H1 (cell line): ENCODE data around the gene TXK. TPM values are rescaled to one million over a fixed set of nuclear protein-coding genes. Genes with fewer than 3 reads are reported as not detected.
A peak's percentile ranks its signal among the peaks of the same experiment; 100 is the strongest.

Source experiments
- CTCF ChIA-PET: fragments of 300-600 bp; sonication (Branson Sonifier 250); formaldehyde crosslinking; loops from one replicate; lab custom pipeline; 2021; ENCODE audit not compliant: partially characterized antibody; lab: Charles Lee
- POLR2A ChIA-PET: fragments of 300-600 bp; sonication (Branson Sonifier 250); formaldehyde crosslinking; loops from one replicate; lab custom pipeline; 2021; ENCODE audit warnings: inconsistent platforms; ENCODE audit not compliant: partially characterized antibody; lab: Charles Lee
- DNase-seq, 2 experiments: peaks; one replicate each; pipeline versions ENCODE4 v3.0.0 to v3.0.0-alpha.2; 2010 to 2022; ENCODE audit warnings: low spot score in 2 of 2, low read depth in 1 of 2, mixed read lengths in 1 of 2
- FAIRE-seq: peaks from 2 replicates; lab custom pipeline; 2011; peaks lifted over from hg19 to GRCh38; lab: Jason Lieb, UNC
- H2AFZ ChIP-seq: 2 replicates; pipeline ENCODE4 v1.8.1; 2012; ENCODE audit warnings: low read length, inconsistent platforms
- H2AK5ac ChIP-seq: 2 replicates; pipeline ENCODE4 v1.6.1; 2013; ENCODE audit warnings: low read depth, low read length
- H2BK120ac ChIP-seq: replicated peaks from 2 replicates; pipeline ENCODE3; 2013; ENCODE audit warnings: low read depth, low read length, inconsistent platforms
- H2BK12ac ChIP-seq: 2 replicates; pipeline ENCODE4 v1.6.1; 2013; ENCODE audit warnings: low read depth, low read length
- H2BK15ac ChIP-seq: 2 replicates; pipeline ENCODE4 v1.6.1; 2013; ENCODE audit warnings: low read length
- H2BK20ac ChIP-seq: 2 replicates; pipeline ENCODE4 v1.6.1; 2013; ENCODE audit warnings: low read length
- H2BK5ac ChIP-seq: 2 replicates; pipeline ENCODE4 v1.6.1; 2013; ENCODE audit warnings: low read depth, low read length
- H3K14ac ChIP-seq: 2 replicates; pipeline ENCODE4 v1.6.1; 2013; ENCODE audit warnings: inconsistent platforms; ENCODE audit not compliant: insufficient read length
- H3K18ac ChIP-seq: 2 replicates; pipeline ENCODE4 v1.6.1; 2013; ENCODE audit warnings: low read length; ENCODE audit errors: extremely low read depth
- H3K23ac ChIP-seq: 2 replicates; pipeline ENCODE4 v1.6.1; 2013; ENCODE audit warnings: inconsistent platforms; ENCODE audit not compliant: insufficient read length
- H3K23me2 ChIP-seq: 2 replicates; pipeline ENCODE4 v1.6.1; 2013; ENCODE audit warnings: low read depth, low read length
- H3K27ac ChIP-seq: 2 replicates; pipeline ENCODE4 v1.6.1; 2011; ENCODE audit warnings: low read depth, low read length, inconsistent platforms
- H3K27me3 ChIP-seq, 4 experiments: replicated peaks in 1 of 4; 1 replicate in 1 of 4; 2 replicates in 3 of 4; pipeline versions ENCODE4 v1.6.1 to v1.8.1; 2011 to 2013; ENCODE audit warnings: low read length in 3 of 4, mild to moderate bottlenecking in 3 of 4, inconsistent platforms in 2 of 4, mixed read lengths in 2 of 4, moderate library complexity in 1 of 4; ENCODE audit not compliant: control insufficient read depth in 3 of 4, insufficient read depth in 3 of 4; ENCODE audit errors: extremely low read depth in 1 of 4
- H3K36me3 ChIP-seq, 4 experiments: 2 replicates each; pipeline versions ENCODE4 v1.6.1 to v1.8.1; 2011 to 2013; ENCODE audit warnings: mild to moderate bottlenecking in 4 of 4, low read length in 3 of 4, moderate library complexity in 2 of 4, control low read depth in 1 of 4, inconsistent platforms in 1 of 4; ENCODE audit not compliant: insufficient read depth in 4 of 4, control insufficient read depth in 2 of 4
- H3K4ac ChIP-seq: replicated peaks from 2 replicates; pipeline ENCODE3; 2013; ENCODE audit warnings: low read length, low read depth, mixed read lengths, inconsistent platforms; ENCODE audit not compliant: insufficient read length
- H3K4me1 ChIP-seq, 4 experiments: replicated peaks in 1 of 4; 1 replicate in 1 of 4; 2 replicates in 3 of 4; pipeline versions ENCODE4 v1.6.1 to v1.8.1; 2011 to 2013; ENCODE audit warnings: low read length in 3 of 4, inconsistent platforms in 2 of 4, mixed read lengths in 1 of 4; ENCODE audit not compliant: insufficient read depth in 4 of 4, control insufficient read depth in 3 of 4
- H3K4me2 ChIP-seq, 2 experiments: 2 replicates each; pipeline versions ENCODE4 v1.6.1 to v1.8.1; 2011 to 2013; ENCODE audit warnings: low read depth in 2 of 2, low read length in 2 of 2, control low read depth in 1 of 2, inconsistent platforms in 1 of 2, mild to moderate bottlenecking in 1 of 2; ENCODE audit not compliant: insufficient read depth in 1 of 2
- H3K4me3 ChIP-seq, 4 experiments: fragments of 200-600, 300-600 bp in 1 of 4; sonication (generic), shearing (Covaris generic), sonication (Bioruptor Twin) in 1 of 4; 2 replicates each; pipeline versions ENCODE4 v1.5.1 to v1.8.1; 2011 to 2016; ENCODE audit warnings: low read length in 4 of 4, low read depth in 3 of 4, control low read depth in 2 of 4, inconsistent platforms in 2 of 4, mild to moderate bottlenecking in 2 of 4, mixed read lengths in 1 of 4, moderate library complexity in 1 of 4; ENCODE audit not compliant: insufficient read depth in 2 of 4; ENCODE audit errors: extremely low read depth in 1 of 4
- H3K56ac ChIP-seq: replicated peaks from 2 replicates; pipeline ENCODE3; 2013; ENCODE audit warnings: low read depth, mild to moderate bottlenecking, mixed read lengths, low read length, inconsistent platforms; ENCODE audit not compliant: insufficient read length
- H3K79me1 ChIP-seq: 2 replicates; pipeline ENCODE4 v1.6.1; 2013; ENCODE audit warnings: low read depth, low read length, control low read depth
- H3K79me2 ChIP-seq, 2 experiments: 2 replicates each; pipeline versions ENCODE4 v1.6.1 to v1.8.1; 2012 to 2013; ENCODE audit warnings: low read length in 2 of 2, mild to moderate bottlenecking in 2 of 2, inconsistent platforms in 1 of 2; ENCODE audit not compliant: insufficient read depth in 2 of 2, control insufficient read depth in 1 of 2
- H3K9ac ChIP-seq, 4 experiments: replicated peaks in 1 of 4; 1 replicate in 1 of 4; 2 replicates in 3 of 4; pipeline versions ENCODE4 v1.6.1 to v1.8.1; 2011 to 2013; ENCODE audit warnings: low read depth in 3 of 4, low read length in 3 of 4, control low read depth in 2 of 4, mild to moderate bottlenecking in 2 of 4, moderate library complexity in 2 of 4, inconsistent platforms in 1 of 4; ENCODE audit errors: extremely low read depth in 1 of 4
- H3K9me3 ChIP-seq, 2 experiments: 2 replicates each; pipeline versions ENCODE4 v1.6.1 to v1.8.1; 2012 to 2013; ENCODE audit warnings: mild to moderate bottlenecking in 2 of 2, moderate library complexity in 2 of 2, control low read depth in 1 of 2, inconsistent platforms in 1 of 2, low read depth in 1 of 2, low read length in 1 of 2, mixed read lengths in 1 of 2; ENCODE audit not compliant: insufficient read depth in 2 of 2
- H4K20me1 ChIP-seq, 2 experiments: replicated peaks in 1 of 2; 2 replicates each; pipeline versions ENCODE3 to v1.8.1; 2011 to 2013; ENCODE audit warnings: inconsistent platforms in 2 of 2, low read length in 2 of 2, mild to moderate bottlenecking in 1 of 2; ENCODE audit not compliant: insufficient read depth in 2 of 2, control insufficient read depth in 1 of 2
- H4K5ac ChIP-seq: 2 replicates; pipeline ENCODE4 v1.6.1; 2013; ENCODE audit warnings: low read length, low read depth, mixed read lengths, inconsistent platforms; ENCODE audit not compliant: insufficient read length
- H4K8ac ChIP-seq: 2 replicates; pipeline ENCODE4 v1.8.0; 2013; ENCODE audit warnings: mild to moderate bottlenecking, moderate library complexity, low read length, inconsistent platforms; ENCODE audit not compliant: insufficient read depth; ENCODE audit errors: extremely low read depth
- H4K91ac ChIP-seq: replicated peaks from 2 replicates; pipeline ENCODE3; 2013; ENCODE audit warnings: low read length, mixed read lengths, inconsistent platforms; ENCODE audit not compliant: insufficient read length
- BRCA1 ChIP-seq: IDR thresholded peaks from 2 replicates; pipeline ENCODE4 v1.6.1; 2012; ENCODE audit warnings: low read depth, low read length, improper control_type of control experiment
- CBX5 ChIP-seq: fragments of 300-800, 300-1000 bp; sonication (generic); IDR thresholded peaks from 2 replicates; pipeline ENCODE4 v1.7.1; 2016; ENCODE audit warnings: antibody characterized with exemption, low read length, low read depth
- POU5F1 ChIP-seq: IDR thresholded peaks from 2 replicates; pipeline ENCODE4 v1.6.1; 2011; ENCODE audit warnings: low read depth, mild to moderate bottlenecking, low read length, moderate library complexity
- TEAD4 ChIP-seq: IDR thresholded peaks from 2 replicates; pipeline ENCODE4 v1.6.1; 2012; ENCODE audit warnings: low read depth, low read length, inconsistent platforms, mixed read lengths
- WGBS, 2 experiments: shearing (Covaris generic) in 1 of 2; methylation state at CpG; one replicate each; pipeline versions ENCODE4 v1.1.6 to v1.1.7; 2013 to 2015; ENCODE audit warnings: low lambda C conversion rate in 2 of 2, mixed read lengths in 2 of 2, inconsistent platforms in 1 of 2, low coverage in 1 of 2, missing lambda C conversion rate in 1 of 2; ENCODE audit not compliant: insufficient replicate concordance in 2 of 2, insufficient coverage in 1 of 2, insufficient read length in 1 of 2; ENCODE audit errors: extremely low coverage in 1 of 2, missing lambda C conversion rate in 1 of 2; 5-methylcytosine and 5-hydroxymethylcytosine counted together
- polyA plus RNA-seq, 7 experiments: library from polyadenylated mRNA; depleted of rRNA in 3 of 7; stranded (reverse) in 5 of 7; unstranded in 2 of 7; fragments of >200 nt in 5 of 7; fragments of 200-250 nt in 2 of 7; gene quantifications; 1 replicate in 5 of 7; 2 replicates in 1 of 7; 4 replicates in 1 of 7; pipeline versions ENCODE4 v1.2.1 to v1.2.3, GENCODE V29; 2011 to 2013; ENCODE audit warnings: missing spikeins in 2 of 7, mixed read lengths in 2 of 7
- total RNA-seq: library from RNA; stranded (reverse); fragmentation: NEBNext Ultra II Directional; extraction: Animal tissue kit (Norgen Biotek cat#: 25700); gene quantifications from 2 replicates; pipeline ENCODE4 v1.2.1, GENCODE V29; 2021

TXK gene
- total and polyA plus RNA-seq, 2 of the 8 experiments (the other 6 are each of a cell fraction or from before 2014, with no cell fraction given): not detected

- Histone ChIP-seq H2BK120ac (no peak overlapping the region), H4K91ac (no peak overlapping the region), H3K4me1 (no peaks in the 10 kb centered on the region), H3K23me2 (no peaks in the 10 kb centered on the region), H3K4ac (no peak overlapping the region), H3K27me3 (no peaks in the 10 kb centered on the region), H4K8ac (no peak overlapping the region), H3K27ac (no peak overlapping the region), H3K79me1 (no peaks in the 10 kb centered on the region)
- ChIA-PET POLR2A (interaction anchor here (0.6 kb wide), 1 partner anchor 42 kb away, joined by 3 read pairs; no protein-coding TSS in a partner anchor), CTCF (no interaction called here)
- FAIRE-seq: no peak
- no peak for TF ChIP-seq POU5F1
- no peak for TF ChIP-seq CBX5
- TF ChIP-seq TEAD4: peak; percentile 64
- TF ChIP-seq BRCA1: no peak
- TF ChIP-seq, all 59 proteins: peak for 1
- no peak overlapping the region for H3K56ac ChIP-seq
- H4K20me1 ChIP-seq: no peaks in the 10 kb centered on the region
- no peaks in the 10 kb centered on the region for H3K79me2 ChIP-seq
- no peak overlapping the region for H3K14ac ChIP-seq
- H2AK5ac ChIP-seq: no peak overlapping the region
- H2BK5ac ChIP-seq: no peak overlapping the region
- 90% methylated on average over 3 of the region's 3 CpGs; no CpG with 5 or more reads in 1 of the 2 experiments for WGBS, 2 experiments
- no peak overlapping the region for H2AFZ ChIP-seq
- no peak overlapping the region for H2BK15ac ChIP-seq
- no peaks in the 10 kb centered on the region for H3K9me3 ChIP-seq
- no peak overlapping the region for H3K4me2 ChIP-seq
- no peak for DNase-seq
- no peak overlapping the region for H3K4me3 ChIP-seq
- H3K36me3 ChIP-seq: no peaks in the 10 kb centered on the region
- H2BK12ac ChIP-seq: no peak overlapping the region
- no peak overlapping the region for H3K23ac ChIP-seq
- no peak overlapping the region for H3K9ac ChIP-seq
- H4K5ac ChIP-seq: no peak overlapping the region
- H2BK20ac ChIP-seq: no peak overlapping the region
- H3K18ac ChIP-seq: no peak overlapping the region
These were observed 31.7 kb downstream of the TXK start for GRCh38 chr4:48102303-48102702.
